SKM-1 treated with dmso at 0.1 percent for 144 hours (cell line): ENCODE measurements around the gene CHCHD6.

ENCODE experiments used
- DNase-seq: peaks from one replicate; lab custom pipeline; 2025; ENCODE audit not compliant: unreplicated experiment; lab: John Stamatoyannopoulos, UW

The CHCHD6 gene, protein sequence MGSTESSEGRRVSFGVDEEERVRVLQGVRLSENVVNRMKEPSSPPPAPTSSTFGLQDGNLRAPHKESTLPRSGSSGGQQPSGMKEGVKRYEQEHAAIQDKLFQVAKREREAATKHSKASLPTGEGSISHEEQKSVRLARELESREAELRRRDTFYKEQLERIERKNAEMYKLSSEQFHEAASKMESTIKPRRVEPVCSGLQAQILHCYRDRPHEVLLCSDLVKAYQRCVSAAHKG

GRCh38 chr3:126703512-126704493 lies at the start of gene CHCHD6:
CHCHD6 (plus strand) TSS chr3:126704240; CDS start chr3:126704313, 73 bp downstream.
- peak; percentile 92 for DNase-seq

- no peak for DNase-seq
Measured at GRCh38 chr3:126654571-126655383, 49.3 kb upstream of the CHCHD6 start, which contains the start of gene TXNRD3. TXNRD3 (minus strand) TSS chr3:126655124.

DNA sequence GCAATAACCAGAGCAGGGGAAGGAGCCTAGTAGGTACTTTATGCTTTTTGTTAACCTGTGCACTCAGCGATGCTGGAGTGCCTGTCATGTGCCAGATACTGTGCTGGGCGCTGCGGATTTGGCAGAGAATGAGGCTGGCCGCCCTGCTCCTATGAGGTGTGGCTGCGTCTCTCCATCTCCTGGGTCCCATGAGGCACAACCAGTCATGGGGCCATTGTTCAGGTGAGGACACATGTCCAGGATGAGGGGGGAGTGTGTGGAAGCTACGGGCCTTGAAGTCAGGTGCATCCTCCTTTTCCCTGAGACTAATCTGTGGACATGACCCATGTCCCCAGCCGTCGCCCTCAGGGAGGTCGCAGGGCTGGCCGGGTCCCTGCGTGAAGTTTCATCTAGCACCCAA lies 48.2 kb upstream of the CHCHD6 start:
- no peak for DNase-seq

DNA sequence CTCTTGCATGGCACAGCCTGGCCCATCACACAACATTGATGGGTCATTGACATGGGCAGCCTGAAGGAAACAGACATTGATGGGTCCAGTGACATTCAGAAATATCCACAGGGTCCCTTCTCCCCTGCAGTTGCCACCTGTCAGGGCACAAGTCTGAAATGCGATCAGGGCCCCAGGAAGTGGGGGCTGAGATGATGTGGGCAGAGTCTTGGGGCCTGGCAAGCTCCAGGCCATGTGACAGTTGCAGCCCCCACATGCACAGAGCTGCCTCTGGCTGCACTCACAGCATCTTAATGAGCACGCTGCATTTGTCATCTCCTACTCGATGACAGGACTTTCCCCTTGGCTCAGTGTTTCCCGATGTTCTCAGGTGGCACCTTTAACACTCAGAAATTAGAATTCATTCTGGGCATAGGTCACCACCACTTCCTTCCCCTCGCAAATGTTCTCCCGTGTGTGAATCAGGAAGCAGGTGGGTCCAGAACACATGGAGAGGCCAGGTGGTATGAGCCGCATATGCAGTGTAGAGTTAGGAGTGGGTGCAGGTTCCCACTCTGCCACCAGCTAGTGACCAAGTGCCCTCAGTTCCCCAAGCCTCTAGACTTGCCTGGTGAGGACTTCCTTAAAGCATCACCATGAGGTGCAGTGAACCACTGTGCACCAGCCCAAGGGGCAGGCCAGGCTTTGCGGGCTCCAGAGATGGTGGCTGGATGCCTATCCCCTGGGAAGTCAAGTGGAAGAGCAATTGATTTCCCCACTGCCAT lies 47.5 kb upstream of the CHCHD6 start:
- no peak for DNase-seq

GRCh38 chr3:126657901-126658300 lies 46.1 kb upstream of the CHCHD6 start:
- DNase-seq = no peak

DNA sequence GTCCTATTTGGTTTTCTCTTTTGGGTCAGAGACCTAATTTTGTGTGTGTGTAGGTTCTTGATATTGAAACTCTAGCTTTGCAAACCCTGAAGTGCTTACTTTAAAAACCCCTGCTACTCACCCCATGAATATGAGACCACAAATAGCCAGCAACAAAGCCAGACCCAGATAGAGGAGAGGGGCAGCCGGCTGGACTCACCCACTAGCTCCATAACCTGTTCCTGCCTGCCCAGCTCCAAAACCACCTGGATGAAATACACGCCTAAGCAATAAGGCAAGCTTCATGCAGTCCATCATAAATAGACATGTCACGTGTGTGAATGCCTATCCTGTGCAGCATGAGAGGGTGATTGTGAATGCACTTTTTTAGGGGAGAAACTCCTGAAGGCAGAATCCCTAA lies 45.5 kb upstream of the CHCHD6 start:
- no peak for DNase-seq

GRCh38 chr3:126659915-126660886 lies 43.8 kb upstream of the CHCHD6 start:
- no peak for DNase-seq

GRCh38 chr3:126661532-126662364 lies 42.3 kb upstream of the CHCHD6 start:
- DNase-seq = no peak

DNA sequence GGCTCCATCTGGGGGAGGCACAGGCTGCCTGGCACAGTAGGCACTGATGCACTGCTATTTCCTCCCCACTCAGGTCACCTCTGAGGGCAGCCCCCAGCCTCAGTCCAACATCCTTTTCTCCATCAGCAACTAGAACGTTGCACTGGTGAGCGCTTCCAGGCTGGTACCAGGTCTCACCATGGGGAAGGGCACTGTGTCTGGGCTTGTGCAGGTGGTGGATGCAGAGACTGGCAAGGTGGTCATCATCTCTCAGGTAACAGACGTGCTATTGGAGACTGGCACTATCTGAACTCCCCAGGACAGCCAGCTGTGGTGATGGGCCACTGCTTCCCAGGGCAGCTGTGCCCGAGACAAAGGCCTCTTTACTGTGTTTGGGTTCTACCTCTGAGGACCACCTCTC lies 40.8 kb upstream of the CHCHD6 start:
- no peak for DNase-seq

- no peak for DNase-seq
Measured at GRCh38 chr3:126663750-126664149, 40.3 kb upstream of the CHCHD6 start.

DNA sequence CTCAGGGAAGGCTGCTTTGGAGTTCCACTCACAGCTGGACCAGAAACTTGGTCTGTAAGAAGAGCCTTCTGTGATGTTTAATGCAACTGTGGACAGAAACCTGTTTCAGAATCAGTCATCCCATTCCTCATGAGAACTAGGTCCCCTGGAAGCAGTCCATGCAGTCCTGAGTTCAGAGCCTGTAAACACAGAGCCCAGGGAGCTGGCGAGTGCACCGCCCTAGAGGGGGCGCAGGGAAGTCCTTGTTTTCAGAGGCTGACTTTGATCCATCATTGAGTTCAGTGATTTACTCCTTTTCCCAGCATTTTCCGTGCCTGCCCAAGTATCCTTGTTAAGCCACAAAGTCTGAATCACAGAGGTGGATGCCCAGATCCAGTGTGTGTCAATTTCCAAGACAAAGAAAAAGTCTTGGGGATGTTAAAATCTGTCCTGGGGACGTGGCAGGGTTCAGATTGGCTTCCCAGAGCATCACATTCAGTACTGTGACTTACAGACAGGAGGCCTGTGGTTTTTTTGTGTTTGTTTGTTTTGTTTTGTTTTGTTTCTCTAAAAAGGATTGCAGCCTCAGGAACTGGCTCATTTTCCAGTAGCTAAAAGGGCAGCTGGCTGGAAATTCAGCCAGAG lies 39.3 kb upstream of the CHCHD6 start:
- no peak for DNase-seq

- no peak for DNase-seq
Measured at GRCh38 chr3:126665221-126665936, 38.7 kb upstream of the CHCHD6 start.

DNA sequence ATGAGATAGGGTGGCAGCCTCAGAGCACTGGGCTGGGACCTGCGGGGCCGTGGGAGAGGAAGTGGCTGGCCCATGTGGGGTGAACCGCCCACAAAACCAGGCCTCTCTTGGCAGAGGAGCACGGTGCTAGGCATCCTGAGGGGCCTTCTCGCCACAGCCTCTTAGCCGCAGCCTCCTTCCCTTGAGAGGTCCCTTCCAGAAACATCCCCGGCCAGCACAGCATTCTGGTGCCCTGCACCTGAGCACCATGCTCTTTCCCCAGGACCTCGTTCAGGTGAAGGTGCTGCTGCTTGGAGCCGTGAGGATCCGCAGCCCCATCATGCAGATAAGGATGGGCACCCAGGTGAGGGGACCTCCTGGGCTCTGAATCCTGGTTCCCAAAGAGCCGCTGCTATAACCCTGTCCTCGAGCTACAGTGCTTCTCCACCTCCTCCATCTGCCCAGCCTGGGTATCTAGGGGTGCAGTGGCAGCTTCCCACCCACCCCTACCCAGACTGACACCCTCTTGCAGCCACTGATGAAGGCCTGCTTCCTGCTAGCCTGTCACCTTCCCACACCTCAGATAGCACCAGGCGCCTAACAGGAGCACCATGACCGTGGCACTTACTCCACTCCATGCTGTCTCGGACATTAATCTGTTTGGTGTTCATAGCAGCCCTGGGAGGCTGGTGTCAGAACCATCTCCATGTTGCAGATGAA lies 37.9 kb upstream of the CHCHD6 start:
- DNase-seq = no peak

GRCh38 chr3:126666658-126667528 lies 37.1 kb upstream of the CHCHD6 start:
- no peak for DNase-seq

GRCh38 chr3:126667631-126668449 lies 36.2 kb upstream of the CHCHD6 start:
- no peak for DNase-seq
